Activated CD8-positive, alpha-beta T cell treated with anti-CD3 and anti-CD28 coated beads for 36 hours (primary cell): ENCODE data around the gene COX6B1. TPM values are rescaled to one million over a fixed set of nuclear protein-coding genes. Genes with fewer than 3 reads are reported as not detected.
A peak's percentile ranks its signal among the peaks of the same experiment; 100 is the strongest.

Source experiments
- ATAC-seq: fragments of 200-7000 bp; cut with Tn5 transposase; one replicate; pipeline ENCODE4 v1.10.0; 2021; ENCODE audit warnings: mild to moderate bottlenecking, moderate library complexity
- CTCF ChIA-PET: fragments of 350-600 bp; sonication (Branson Sonifier 250); formaldehyde crosslinking; loops from one replicate; lab custom pipeline; 2021; ENCODE audit warnings: antibody characterized with exemption; lab: Charles Lee
- POLR2A ChIA-PET: fragments of 350-600 bp; sonication (Branson Sonifier 250); formaldehyde crosslinking; loops from one replicate; lab custom pipeline; 2021; ENCODE audit warnings: antibody characterized with exemption; lab: Charles Lee
- DNase-seq: peaks from one replicate; pipeline ENCODE4 v3.0.0-alpha.2; 2020
- H3K27ac Mint-ChIP-seq: one replicate; pipeline ENCODE4 v1.8.0; 2021; ENCODE audit warnings: mild to moderate bottlenecking, mixed read lengths
- H3K27me3 Mint-ChIP-seq: one replicate; pipeline ENCODE4 v1.8.0; 2021; ENCODE audit warnings: mixed read lengths
- H3K36me3 Mint-ChIP-seq: one replicate; pipeline ENCODE4 v1.8.0; 2021; ENCODE audit warnings: low read depth, mixed read lengths
- H3K4me1 Mint-ChIP-seq: one replicate; pipeline ENCODE4 v1.8.0; 2021; ENCODE audit warnings: low read depth, mixed read lengths
- H3K4me3 Mint-ChIP-seq: one replicate; pipeline ENCODE4 v1.8.0; 2021; ENCODE audit warnings: mild to moderate bottlenecking, moderate library complexity, mixed read lengths
- H3K9me3 Mint-ChIP-seq: one replicate; pipeline ENCODE4 v1.8.0; 2021; ENCODE audit warnings: mixed read lengths
- CTCF ChIP-seq: fragments of 200-600 bp; IDR thresholded peaks from one replicate; pipeline ENCODE4 v1.8.0; 2022; ENCODE audit warnings: antibody characterized with exemption, mild to moderate bottlenecking
- intact Hi-C: fragments of 100-400 bp; cut with micrococcal nuclease; formaldehyde crosslinking; loops from one replicate; pipeline ENCODE4 v1.10.0; 2022
- total RNA-seq, 2 experiments: library from RNA; stranded (reverse); gene quantifications; one replicate each; pipeline ENCODE4 v1.2.3, GENCODE V29; 2021

COX6B1 gene
- total RNA-seq, 2 experiments from 2014 or later, result 432 to 437 TPM

GRCh38 chr19:35703343-35703742, 55.2 kb downstream of the COX6B1 start:
- CTCF ChIA-PET, result interaction anchor here (1.6 to 10.5 kb wide), 4 partner anchors 9 to 116 kb away, joined by 6 to 137 read pairs (median 10); no protein-coding TSS in a partner anchor
- Mint-ChIP-seq H3K4me1 (peaks cover 15% of the 10 kb centered on the region), H3K27ac (no peak overlapping the region), H3K36me3 (peaks cover 2% of the 10 kb centered on the region), H3K9me3 (peaks cover 2% of the 10 kb centered on the region), H3K4me3 (no peak overlapping the region), H3K27me3 (no peaks in the 10 kb centered on the region)
- TF ChIP-seq CTCF, result no peak
- ATAC-seq (no peak), DNase-seq (no peak)
- POLR2A ChIA-PET, result interaction anchor here (0.9 to 10.5 kb wide), 4 partner anchors 9 to 39 kb away, joined by 4 to 215 read pairs (median 8); partner anchors contain the start of gene IGFLR1
- intact Hi-C loops, result loop anchor here (2.0 kb wide), 1 partner anchor 13 kb away; no protein-coding TSS in a partner anchor

GRCh38 chr19:35704218-35704617, 56.1 kb downstream of the COX6B1 start, which contains the start of gene ZBTB32:
TSS of gene ZBTB32 (plus strand) at chr19:35704558. CDS start at chr19:35714627, 10,069 bp downstream.
- peaks cover 2% of the 10 kb centered on the region for H3K9me3 Mint-ChIP-seq
- peak; percentile 43 for DNase-seq
- H3K4me1 Mint-ChIP-seq, result peaks cover 22% of the 10 kb centered on the region
- TF ChIP-seq CTCF, result no peak
- intact Hi-C loops, result no loop called here
- H3K36me3 Mint-ChIP-seq, result peaks cover 2% of the 10 kb centered on the region
- ChIA-PET POLR2A (interaction anchor here (1.4 to 10.5 kb wide), 5 partner anchors 8 to 38 kb away, joined by 4 to 215 read pairs (median 10); partner anchors contain the start of gene IGFLR1), CTCF (interaction anchor here (3.9 to 10.5 kb wide), 2 partner anchors 9 to 10 kb away, joined by 13 to 137 read pairs; no protein-coding TSS in a partner anchor)
- no peak within 1 kb of the TSS for H3K27ac Mint-ChIP-seq
- no peak for ATAC-seq
- no peak within 1 kb of the TSS for H3K4me3 Mint-ChIP-seq
- H3K27me3 Mint-ChIP-seq, result no peaks in the 10 kb centered on the region

Other genes starting within 250 kb of the COX6B1 start
- gene FFAR2, start 200.1 kb upstream of the COX6B1 start, total RNA-seq, result not detected
- gene KRTDAP, start 157.9 kb upstream of the COX6B1 start, total RNA-seq, result not detected
- gene DMKN, start 134.7 kb upstream of the COX6B1 start, total RNA-seq, result 1 to 10 TPM in 1 of 2 experiments, under 1 TPM in 1; 0.68 to 1.1 TPM
- not detected for gene SBSN, start 120.0 kb upstream of the COX6B1 start, total RNA-seq
- gene GAPDHS, start 114.9 kb upstream of the COX6B1 start, total RNA-seq, result not detected
- gene TMEM147, start 102.7 kb upstream of the COX6B1 start, total RNA-seq, result 10 to 100 TPM; 81.7 to 86.6 TPM
- not detected for gene ATP4A, start 84.7 kb upstream of the COX6B1 start, total RNA-seq
- gene PMIS2, start 62.1 kb upstream of the COX6B1 start, total RNA-seq, result not detected
- 10 to 100 TPM; 38.3 to 40.0 TPM for gene HAUS5, start 35.6 kb upstream of the COX6B1 start, total RNA-seq
- gene RBM42, start 19.3 kb upstream of the COX6B1 start, total RNA-seq, result 10 to 100 TPM; 82.9 to 95.2 TPM
- 1 to 10 TPM; 1.2 to 1.4 TPM for gene ETV2, start 6.6 kb upstream of the COX6B1 start, total RNA-seq
- 1 to 10 TPM; 1.8 to 2.2 TPM for gene UPK1A, start 18.2 kb downstream of the COX6B1 start, total RNA-seq
- 100 to 1,000 TPM; 410 to 420 TPM for gene ZBTB32, start 56.2 kb downstream of the COX6B1 start, total RNA-seq
- gene KMT2B, start 69.7 kb downstream of the COX6B1 start, total RNA-seq, result 10 to 100 TPM; 62.9 to 63.6 TPM
- 100 to 1,000 TPM; 140 to 143 TPM for gene IGFLR1, start 94.1 kb downstream of the COX6B1 start, total RNA-seq
- gene U2AF1L4, start 97.1 kb downstream of the COX6B1 start, total RNA-seq, result 10 to 100 TPM; 41.7 to 42.5 TPM
- 10 to 100 TPM; 37.2 to 41.3 TPM for gene PSENEN, start 97.3 kb downstream of the COX6B1 start, total RNA-seq
- 1 to 10 TPM; 4.5 to 7.8 TPM for gene LIN37, start 100.3 kb downstream of the COX6B1 start, total RNA-seq
- gene HSPB6, start 108.7 kb downstream of the COX6B1 start, total RNA-seq, result under 1 TPM; 0.85 to 0.95 TPM
- gene PROSER3, start 109.9 kb downstream of the COX6B1 start, total RNA-seq, result 10 to 100 TPM; 40.7 to 41.1 TPM
- 10 to 100 TPM; 27.1 to 29.8 TPM for gene ARHGAP33, start 127.2 kb downstream of the COX6B1 start, total RNA-seq
- gene PRODH2, start 164.5 kb downstream of the COX6B1 start, total RNA-seq, result not detected
- not detected for gene NPHS1, start 204.2 kb downstream of the COX6B1 start, total RNA-seq
- gene KIRREL2, start 208.6 kb downstream of the COX6B1 start, total RNA-seq, result 1 to 10 TPM; 1.4 TPM
- 1 to 10 TPM; 2.0 to 2.1 TPM for gene APLP1, start 220.3 kb downstream of the COX6B1 start, total RNA-seq